H9 (cell line): ENCODE measurements around the gene FAM240A. TPM values are rescaled to one million over a fixed set of nuclear protein-coding genes. Genes with fewer than 3 reads are reported as not detected.

ENCODE experiments used
- DNase-seq: peaks from one replicate; pipeline ENCODE4 v3.0.0-alpha.2; 2017
- H2AFZ ChIP-seq: one replicate; pipeline ENCODE4 v1.6.1; 2013; ENCODE audit warnings: mild to moderate bottlenecking, low read length, control low read depth, moderate library complexity
- H2AK5ac ChIP-seq: 2 replicates; pipeline ENCODE4 v1.6.1; 2013; ENCODE audit warnings: low read length, control low read depth, mixed read lengths; ENCODE audit not compliant: insufficient read length
- H2BK120ac ChIP-seq: one replicate; pipeline ENCODE4 v1.6.1; 2013; ENCODE audit warnings: low read depth, mild to moderate bottlenecking, low read length, control low read depth, inconsistent platforms; ENCODE audit not compliant: poor library complexity, severe bottlenecking
- H2BK12ac ChIP-seq: 2 replicates; pipeline ENCODE4 v1.6.1; 2013; ENCODE audit warnings: low read length, control low read depth, mixed read lengths, low read depth; ENCODE audit not compliant: insufficient read length
- H2BK15ac ChIP-seq: 2 replicates; pipeline ENCODE4 v1.6.1; 2013; ENCODE audit warnings: low read depth, low read length, control low read depth
- H2BK20ac ChIP-seq: one replicate; pipeline ENCODE4 v1.6.1; 2013; ENCODE audit warnings: low read depth, mild to moderate bottlenecking, low read length, control low read depth, inconsistent platforms; ENCODE audit not compliant: poor library complexity, severe bottlenecking
- H2BK5ac ChIP-seq: 2 replicates; pipeline ENCODE4 v1.6.1; 2013; ENCODE audit warnings: low read length, control low read depth, mixed read lengths; ENCODE audit not compliant: insufficient read length
- H3K14ac ChIP-seq: 2 replicates; pipeline ENCODE4 v1.6.1; 2013; ENCODE audit warnings: low read length, control low read depth; ENCODE audit not compliant: insufficient read depth
- H3K18ac ChIP-seq: 2 replicates; pipeline ENCODE4 v1.6.1; 2013; ENCODE audit warnings: low read depth, mild to moderate bottlenecking, mixed read lengths, low read length, control low read depth; ENCODE audit not compliant: insufficient read length
- H3K23ac ChIP-seq: 2 replicates; pipeline ENCODE4 v1.6.1; 2013; ENCODE audit warnings: low read length, control low read depth, mixed read lengths, low read depth; ENCODE audit not compliant: insufficient read length
- H3K23me2 ChIP-seq: 2 replicates; pipeline ENCODE4 v1.6.1; 2013; ENCODE audit warnings: low read depth, mild to moderate bottlenecking, mixed read lengths, low read length, control low read depth; ENCODE audit not compliant: insufficient read length, poor library complexity, severe bottlenecking
- H3K27ac ChIP-seq: 2 replicates; pipeline ENCODE4 v1.5.1; 2013; ENCODE audit warnings: low read length, control low read depth, mixed read lengths, low read depth; ENCODE audit not compliant: insufficient read length
- H3K27me3 ChIP-seq: 2 replicates; pipeline ENCODE4 v1.6.1; 2013; ENCODE audit warnings: low read length, control low read depth, inconsistent platforms; ENCODE audit not compliant: insufficient read depth
- H3K4ac ChIP-seq: 2 replicates; pipeline ENCODE4 v1.6.1; 2013; ENCODE audit warnings: low read depth, mild to moderate bottlenecking, control low read depth, inconsistent platforms, low read length, moderate library complexity
- H3K4me1 ChIP-seq: 2 replicates; pipeline ENCODE4 v1.6.1; 2013; ENCODE audit warnings: low read length, control low read depth, inconsistent platforms; ENCODE audit not compliant: insufficient read depth
- H3K4me2 ChIP-seq: 2 replicates; pipeline ENCODE4 v1.6.1; 2013; ENCODE audit warnings: low read length, control low read depth, mixed read lengths; ENCODE audit not compliant: insufficient read length, insufficient read depth
- H3K56ac ChIP-seq: 2 replicates; pipeline ENCODE4 v1.6.1; 2013; ENCODE audit warnings: low read depth, mild to moderate bottlenecking, mixed read lengths, low read length, control low read depth; ENCODE audit not compliant: insufficient read length
- H3K79me1 ChIP-seq: 2 replicates; pipeline ENCODE4 v1.6.1; 2013; ENCODE audit warnings: low read depth, mild to moderate bottlenecking, moderate library complexity, low read length, control low read depth, inconsistent platforms; ENCODE audit not compliant: insufficient read depth, poor library complexity, severe bottlenecking
- H3K79me2 ChIP-seq: 2 replicates; pipeline ENCODE4 v1.6.1; 2013; ENCODE audit warnings: low read length, control low read depth, inconsistent platforms; ENCODE audit not compliant: insufficient read depth
- H3K9ac ChIP-seq: 2 replicates; pipeline ENCODE4 v1.6.1; 2013; ENCODE audit warnings: low read length, control low read depth, mixed read lengths; ENCODE audit not compliant: insufficient read length; ENCODE audit errors: extremely low read depth
- H3K9me3 ChIP-seq: one replicate; pipeline ENCODE4 v1.6.1; 2013; ENCODE audit warnings: low read depth, low read length, inconsistent platforms; ENCODE audit not compliant: control insufficient read depth
- H3T11ph ChIP-seq: one replicate; pipeline ENCODE4 v1.6.1; 2013; ENCODE audit warnings: mild to moderate bottlenecking, low read length, control low read depth, inconsistent platforms
- H4K20me1 ChIP-seq: one replicate; pipeline ENCODE4 v1.6.1; 2013; ENCODE audit not compliant: control insufficient read depth, insufficient read length, insufficient read depth
- H4K5ac ChIP-seq: 2 replicates; pipeline ENCODE4 v1.6.1; 2013; ENCODE audit warnings: low read depth, mild to moderate bottlenecking, mixed read lengths, low read length, control low read depth; ENCODE audit not compliant: insufficient read length
- H4K8ac ChIP-seq: replicated peaks from 2 replicates; pipeline ENCODE4 v1.6.1; 2013; ENCODE audit warnings: low read length, control low read depth, mixed read lengths, low read depth; ENCODE audit not compliant: insufficient read length
- H4K91ac ChIP-seq: 2 replicates; pipeline ENCODE4 v1.6.1; 2013; ENCODE audit warnings: low read depth, mild to moderate bottlenecking, moderate library complexity, mixed read lengths, low read length, control low read depth; ENCODE audit not compliant: insufficient read length
- H3K27ac Mint-ChIP-seq, 3 experiments: 2 replicates in 2 of 3; 3 replicates in 1 of 3; pipeline ENCODE4 v1.8.0; 2020 to 2021; ENCODE audit warnings: mixed read lengths in 3 of 3, mild to moderate bottlenecking in 1 of 3, moderate library complexity in 1 of 3
- H3K27me3 Mint-ChIP-seq: 2 replicates; pipeline ENCODE4 v1.8.0; 2021; ENCODE audit warnings: low read depth, mild to moderate bottlenecking, moderate library complexity, mixed read lengths
- H3K36me3 Mint-ChIP-seq, 3 experiments: 2 replicates in 2 of 3; 3 replicates in 1 of 3; pipeline ENCODE4 v1.8.0; 2020 to 2021; ENCODE audit warnings: low read depth in 3 of 3, mixed read lengths in 3 of 3; ENCODE audit not compliant: insufficient read depth in 1 of 3
- H3K4me1 Mint-ChIP-seq, 2 experiments: 2 replicates each; pipeline ENCODE4 v1.8.0; 2020; ENCODE audit warnings: mixed read lengths in 2 of 2
- H3K4me3 Mint-ChIP-seq, 2 experiments: 2 replicates in 1 of 2; 3 replicates in 1 of 2; pipeline ENCODE4 v1.8.0; 2020 to 2021; ENCODE audit warnings: mild to moderate bottlenecking in 2 of 2, mixed read lengths in 2 of 2, moderate library complexity in 1 of 2
- H3K9me3 Mint-ChIP-seq, 2 experiments: 2 replicates in 1 of 2; 3 replicates in 1 of 2; pipeline ENCODE4 v1.8.0; 2020; ENCODE audit warnings: mild to moderate bottlenecking in 2 of 2, mixed read lengths in 2 of 2, moderate library complexity in 1 of 2
- CTCF ChIP-seq: fragments of 200-600 bp; sonication (generic); conservative IDR thresholded peaks from 3 replicates; pipeline ENCODE4 v1.8.0; 2021; ENCODE audit warnings: antibody characterized with exemption, mild to moderate bottlenecking
- WGBS: extraction: QIAGEN DNeasy Blood & Tissue Kit; methylation state at CpG from one replicate; pipeline ENCODE4 v1.1.7; 2013; ENCODE audit warnings: missing lambda C conversion rate, low lambda C conversion rate, mixed read lengths; ENCODE audit not compliant: insufficient read length; ENCODE audit errors: extremely low coverage; 5-methylcytosine and 5-hydroxymethylcytosine counted together
- total RNA-seq: library from RNA; stranded (reverse); gene quantifications from 2 replicates; pipeline ENCODE4 v1.2.1, GENCODE V29; 2021

FAM240A gene
- total RNA-seq, 1 experiment from 2014 or later = 0.11 TPM

GRCh38 chr3:46613313-46614005 lies 1.1 kb downstream of the FAM240A start:
- no peak overlapping the region for H2BK15ac ChIP-seq
- H3T11ph ChIP-seq = no peak overlapping the region
- no peak overlapping the region for H3K18ac ChIP-seq
- Mint-ChIP-seq H3K4me1 (peaks cover 22 to 26% of the 10 kb centered on the region in 2 experiments), H3K27ac (peak overlapping the region in 2 of 3 experiments; percentile 4 to 91; a peak in 3 of 7 replicates), H3K9me3 (no peaks in the 10 kb centered on the region), H3K36me3 (no peaks in the 10 kb centered on the region), H3K27me3 (peaks cover 6% of the 10 kb centered on the region), H3K4me3 (no peak overlapping the region)
- H2BK12ac ChIP-seq = no peak overlapping the region
- peak overlapping the region; percentile 81; the same call in 1 of the 2 replicates for H3K14ac ChIP-seq
- no peak overlapping the region for H3K27ac ChIP-seq
- no peak overlapping the region for H2BK5ac ChIP-seq
- no peak overlapping the region for H3K56ac ChIP-seq
- no peaks in the 10 kb centered on the region; the same call in 1 of the 2 replicates for H3K27me3 ChIP-seq
- H3K23ac ChIP-seq = no peak overlapping the region
- no peaks in the 10 kb centered on the region; the same call in 1 of the 2 replicates for H3K4me1 ChIP-seq
- H2AK5ac ChIP-seq = no peak overlapping the region
- H4K8ac ChIP-seq = no peak overlapping the region
- H3K4ac ChIP-seq = no peak overlapping the region
- no peak overlapping the region for H2AFZ ChIP-seq
- no peaks in the 10 kb centered on the region for H3K9me3 ChIP-seq
- no peaks in the 10 kb centered on the region for H4K20me1 ChIP-seq
- H2BK120ac ChIP-seq = no peak overlapping the region
- H3K4me2 ChIP-seq = no peak overlapping the region
- H2BK20ac ChIP-seq = no peak overlapping the region
- no peaks in the 10 kb centered on the region for H3K79me1 ChIP-seq
- H4K91ac ChIP-seq = no peak overlapping the region
- no peak for TF ChIP-seq CTCF
- WGBS = no CpG with 5 or more reads among the region's 10 CpGs
- no peak overlapping the region for H3K9ac ChIP-seq
- no peak for DNase-seq
- H3K23me2 ChIP-seq = peaks cover 4% of the 10 kb centered on the region
- H4K5ac ChIP-seq = peak overlapping the region; percentile 27
- no peaks in the 10 kb centered on the region for H3K79me2 ChIP-seq
